Activated B cell treated with CpG ODN at 0.5 μM for 24 hours (primary cell): ENCODE data around the gene ARID3A. TPM values are rescaled to one million over a fixed set of nuclear protein-coding genes. Genes with fewer than 3 reads are reported as not detected.
A peak's percentile ranks its signal among the peaks of the same experiment; 100 is the strongest.

Experiments used
- ATAC-seq: fragments of 200-7000 bp; cut with Tn5 transposase; one replicate; pipeline ENCODE4 v1.10.0; 2021; ENCODE audit warnings: low read depth, mild to moderate bottlenecking, moderate library complexity
- CTCF ChIA-PET: fragments of 350-600 bp; sonication (Branson Sonifier 250); formaldehyde crosslinking; loops from one replicate; lab custom pipeline; 2021; ENCODE audit warnings: antibody characterized with exemption; lab: Charles Lee
- POLR2A ChIA-PET: fragments of 350-600 bp; sonication (Branson Sonifier 250); formaldehyde crosslinking; loops from one replicate; lab custom pipeline; 2021; ENCODE audit warnings: antibody characterized with exemption; lab: Charles Lee
- DNase-seq: peaks from one replicate; pipeline ENCODE4 v3.0.0; 2022
- H3K27ac Mint-ChIP-seq: one replicate; pipeline ENCODE4 v1.8.0; 2020; ENCODE audit warnings: mixed read lengths
- H3K27me3 Mint-ChIP-seq: one replicate; pipeline ENCODE4 v1.8.0; 2021; ENCODE audit warnings: mixed read lengths
- H3K36me3 Mint-ChIP-seq: one replicate; pipeline ENCODE4 v1.8.0; 2021; ENCODE audit warnings: low read depth, mixed read lengths
- H3K4me1 Mint-ChIP-seq: one replicate; pipeline ENCODE4 v1.8.0; 2021; ENCODE audit warnings: mixed read lengths
- H3K4me3 Mint-ChIP-seq: one replicate; pipeline ENCODE4 v1.8.0; 2020; ENCODE audit warnings: mild to moderate bottlenecking, mixed read lengths
- H3K9me3 Mint-ChIP-seq: one replicate; pipeline ENCODE4 v1.8.0; 2020; ENCODE audit warnings: mixed read lengths
- CTCF ChIP-seq: fragments of 200-600 bp; IDR thresholded peaks from one replicate; pipeline ENCODE4 v1.8.0; 2022; ENCODE audit warnings: antibody characterized with exemption, mild to moderate bottlenecking
- intact Hi-C: fragments of 100-400 bp; cut with micrococcal nuclease; formaldehyde crosslinking; loops from one replicate; pipeline ENCODE4 v1.15.1; 2024
- total RNA-seq: library from RNA; stranded (reverse); gene quantifications from 2 replicates; pipeline ENCODE4 v1.2.3, GENCODE V29; 2022

The ARID3A gene
- total RNA-seq, 1 donor from 2014 or later, result 74.9 TPM

- no peak for TF ChIP-seq CTCF
- ChIA-PET POLR2A (interaction anchor here (0.6 to 9.8 kb wide), 3 partner anchors 7 to 43 kb away, joined by 4 to 213 read pairs (median 4); partner anchors contain the start of genes CFD, MED16 and RNU6-9), CTCF (no interaction called here)
- Mint-ChIP-seq H3K27ac (peak overlapping the region; percentile 46), H3K9me3 (no peaks in the 10 kb centered on the region), H3K36me3 (peaks cover 37% of the 10 kb centered on the region), H3K4me1 (peaks cover 51% of the 10 kb centered on the region), H3K4me3 (no peak overlapping the region), H3K27me3 (no peaks in the 10 kb centered on the region)
- ATAC-seq (no peak), DNase-seq (no peak)
- intact Hi-C loops, result no loop called here
Observed at GRCh38 chr19:902446-903226, 23.2 kb upstream of the ARID3A start.

GRCh38 chr19:903266-903797 is 22.5 kb upstream of the ARID3A start:
- Mint-ChIP-seq H3K4me3 (no peak overlapping the region), H3K4me1 (peaks cover 57% of the 10 kb centered on the region), H3K27ac (no peak overlapping the region), H3K27me3 (no peaks in the 10 kb centered on the region), H3K9me3 (no peaks in the 10 kb centered on the region), H3K36me3 (peaks cover 33% of the 10 kb centered on the region)
- ChIA-PET POLR2A (interaction anchor here (9.8 kb wide), 1 partner anchor 8 kb away, joined by 213 read pairs; the partner anchor contains the start of genes MED16 and RNU6-9), CTCF (no interaction called here)
- ATAC-seq, result no peak
- intact Hi-C loops, result no loop called here
- no peak for TF ChIP-seq CTCF
- DNase-seq, result no peak

GRCh38 chr19:904545-904944 is 21.3 kb upstream of the ARID3A start:
- H3K9me3 Mint-ChIP-seq, result no peaks in the 10 kb centered on the region
- DNase-seq, result no peak
- no peak for ATAC-seq
- peaks cover 62% of the 10 kb centered on the region for H3K4me1 Mint-ChIP-seq
- H3K27ac Mint-ChIP-seq, result peak overlapping the region; percentile 99
- peaks cover 32% of the 10 kb centered on the region for H3K36me3 Mint-ChIP-seq
- intact Hi-C loops, result no loop called here
- no peak for TF ChIP-seq CTCF
- CTCF ChIA-PET, result no interaction called here
- POLR2A ChIA-PET, result interaction anchor here (0.6 to 9.8 kb wide), 5 partner anchors 9 to 184 kb away, joined by 3 to 213 read pairs (median 6); partner anchors contain the start of genes MED16 and RNU6-9
- no peaks in the 10 kb centered on the region for H3K27me3 Mint-ChIP-seq
- H3K4me3 Mint-ChIP-seq, result no peak overlapping the region

- H3K27me3 Mint-ChIP-seq, result no peaks in the 10 kb centered on the region
- ATAC-seq (no peak), DNase-seq (no peak)
- TF ChIP-seq CTCF, result no peak
- H3K4me1 Mint-ChIP-seq, result peaks cover 73% of the 10 kb centered on the region
- POLR2A ChIA-PET, result interaction anchor here (0.6 to 9.8 kb wide), 13 partner anchors 9 to 363 kb away, joined by 4 to 213 read pairs (median 6); partner anchors contain the start of genes CIRBP, MED16, RNU6-2 and RNU6-9
- intact Hi-C loops, result loop anchor here (5.0 kb wide), 3 partner anchors 109 to 356 kb away; partner anchors contain the start of gene PTBP1
- peak overlapping the region; percentile 99 for H3K27ac Mint-ChIP-seq
- H3K36me3 Mint-ChIP-seq, result peaks cover 28% of the 10 kb centered on the region
- peak overlapping the region; percentile 80 for H3K4me3 Mint-ChIP-seq
- no peaks in the 10 kb centered on the region for H3K9me3 Mint-ChIP-seq
- CTCF ChIA-PET, result interaction anchor here (1.0 to 2.5 kb wide), 3 partner anchors 11 to 43 kb away, joined by 6 to 16 read pairs (median 6); partner anchors contain the start of genes MED16 and RNU6-9
Observed at GRCh38 chr19:906480-906879, 19.4 kb upstream of the ARID3A start.
